DMS114 treated with DMSO at 0.1 percent for 48 hours (cell line): Measurements from ENCODE around the gene BNC2.

Source experiments
- DNase-seq: peaks from one replicate; lab custom pipeline; 2025; ENCODE audit not compliant: unreplicated experiment; lab: John Stamatoyannopoulos, UW

BNC2 gene

GRCh38 chr9:16640649-16641048 is 229.8 kb downstream of the BNC2 start:
- DNase-seq, result no peak

GRCh38 chr9:16639644-16640043 is 230.8 kb downstream of the BNC2 start:
- no peak for DNase-seq

- DNase-seq, result no peak
Measured at GRCh38 chr9:16637911-16638310, 232.6 kb downstream of the BNC2 start.

- no peak for DNase-seq
Measured at GRCh38 chr9:16637218-16637617, 233.3 kb downstream of the BNC2 start.

- DNase-seq, result no peak
Measured at GRCh38 chr9:16633794-16634193, 236.7 kb downstream of the BNC2 start.

- no peak for DNase-seq
Measured at GRCh38 chr9:16628413-16628812, 242.1 kb downstream of the BNC2 start.

- DNase-seq, result no peak
Measured at GRCh38 chr9:16627967-16628366, 242.5 kb downstream of the BNC2 start.

GRCh38 chr9:16627521-16627920 is 242.9 kb downstream of the BNC2 start:
- no peak for DNase-seq

GRCh38 chr9:16626577-16627130 is 243.8 kb downstream of the BNC2 start:
- DNase-seq, result no peak

GRCh38 chr9:16625811-16626210 is 244.7 kb downstream of the BNC2 start:
- no peak for DNase-seq

GRCh38 chr9:16625161-16625631 is 245.3 kb downstream of the BNC2 start:
- no peak for DNase-seq

- DNase-seq, result no peak
Measured at GRCh38 chr9:16624744-16625117, 245.7 kb downstream of the BNC2 start.

GRCh38 chr9:16623989-16624743 is 246.3 kb downstream of the BNC2 start:
- DNase-seq, result no peak

- DNase-seq, result no peak
Measured at GRCh38 chr9:16622541-16622940, 247.9 kb downstream of the BNC2 start.

GRCh38 chr9:16619914-16620520 is 250.5 kb downstream of the BNC2 start:
- DNase-seq, result no peak

- DNase-seq, result no peak
Measured at GRCh38 chr9:16619402-16619801, 251.1 kb downstream of the BNC2 start.

- DNase-seq, result no peak
Measured at GRCh38 chr9:16618524-16618923, 251.9 kb downstream of the BNC2 start.

GRCh38 chr9:16616686-16617085 is 253.8 kb downstream of the BNC2 start:
- DNase-seq, result no peak

GRCh38 chr9:16615451-16615850 is 255.0 kb downstream of the BNC2 start:
- DNase-seq, result no peak

- no peak for DNase-seq
Measured at GRCh38 chr9:16613605-16614004, 256.9 kb downstream of the BNC2 start.

- DNase-seq, result no peak
Measured at GRCh38 chr9:16613051-16613450, 257.4 kb downstream of the BNC2 start.

GRCh38 chr9:16612627-16613026 is 257.8 kb downstream of the BNC2 start:
- DNase-seq, result no peak
